A673 (cell line): ENCODE measurements around the gene TRIM65. TPM values are rescaled to one million over a fixed set of nuclear protein-coding genes. Genes with fewer than 3 reads are reported as not detected.

ENCODE experiments used
- BruUV-seq: library from RNA; stranded (reverse); fragments of 400-500 nt; replicated peaks from 2 replicates; lab custom pipeline; 2021; lab: Mats Ljungman, UMichigan
- CTCF ChIA-PET: fragments of 300-600 bp; sonication (Branson Sonifier 250); formaldehyde crosslinking; loops from one replicate; lab custom pipeline; 2022; ENCODE audit warnings: antibody characterized with exemption; lab: Charles Lee
- POLR2A ChIA-PET: fragments of 300-600 bp; sonication (Branson Sonifier 250); formaldehyde crosslinking; loops from one replicate; lab custom pipeline; 2022; ENCODE audit warnings: antibody characterized with exemption; ENCODE audit not compliant: low non-redundant PET; lab: Charles Lee
- DNase-seq: peaks from one replicate; pipeline ENCODE4 v3.0.0-alpha.2; 2015; ENCODE audit warnings: low spot score
- H3K27ac ChIP-seq: fragments of 200-600 bp; sonication (generic); 2 replicates; pipeline ENCODE4 v1.5.1; 2016; ENCODE audit warnings: mixed run types, low read depth, mild to moderate bottlenecking, mixed read lengths, antibody characterized with exemption, low read length; ENCODE audit not compliant: poor library complexity, severe bottlenecking
- H3K27me3 ChIP-seq: fragments of 200-600 bp; sonication (generic); replicated peaks from 2 replicates; pipeline ENCODE4 v1.6.1; 2017; ENCODE audit warnings: mixed run types, low read depth, mild to moderate bottlenecking, mixed read lengths, antibody characterized with exemption, low read length; ENCODE audit not compliant: insufficient read depth, poor library complexity
- H3K36me3 ChIP-seq: fragments of 200-600 bp; sonication (generic); 2 replicates; pipeline ENCODE4 v1.6.1; 2016; ENCODE audit warnings: mixed run types, mild to moderate bottlenecking, mixed read lengths, antibody characterized with exemption, low read length; ENCODE audit not compliant: insufficient read depth, poor library complexity, severe bottlenecking
- H3K4me1 ChIP-seq: fragments of 200-600 bp; sonication (generic); 2 replicates; pipeline ENCODE4 v1.6.1; 2017; ENCODE audit warnings: mixed run types, mild to moderate bottlenecking, mixed read lengths, antibody characterized with exemption, low read length; ENCODE audit not compliant: insufficient read depth, poor library complexity, severe bottlenecking
- H3K4me3 ChIP-seq: fragments of 200-600 bp; sonication (generic); 2 replicates; pipeline ENCODE4 v1.5.1; 2016; ENCODE audit warnings: low read depth, mixed run types, mild to moderate bottlenecking, mixed read lengths, low read length; ENCODE audit not compliant: poor library complexity, severe bottlenecking
- H3K9me3 ChIP-seq: fragments of 200-600 bp; sonication (generic); 2 replicates; pipeline ENCODE4 v1.6.1; 2016; ENCODE audit warnings: mixed run types, low read depth, mild to moderate bottlenecking, mixed read lengths, antibody characterized with exemption, low read length; ENCODE audit not compliant: poor library complexity, severe bottlenecking
- EZH2 ChIP-seq: fragments of 200-600 bp; sonication (generic); IDR thresholded peaks from 2 replicates; pipeline ENCODE4 v1.6.1; 2017; ENCODE audit warnings: borderline replicate concordance, low read depth, mild to moderate bottlenecking, mixed read lengths, antibody characterized with exemption, low read length; ENCODE audit not compliant: poor library complexity, severe bottlenecking
- intact Hi-C: fragments of 100-400 bp; cut with micrococcal nuclease; formaldehyde crosslinking; loops from one replicate; pipeline ENCODE4 v1.10.0; 2022; ENCODE audit not compliant: unreplicated experiment
- total RNA-seq: library from RNA; stranded (reverse); gene quantifications from 2 replicates; pipeline ENCODE4 v1.2.3, GENCODE V29; 2021
- TF ChIP-seq, protein P1 (sequence below): fragments of 300-800, 200-600 bp; sonication (generic); conservative IDR thresholded peaks from 2 replicates; pipeline ENCODE4 v1.5.1; 2017; ENCODE audit warnings: low read depth, mild to moderate bottlenecking, antibody characterized with exemption, low read length, moderate library complexity, mixed read lengths

TRIM65 gene
- total RNA-seq, 1 experiment from 2014 or later, result 47.9 TPM

GRCh38 chr17:75910699-75911098 is 13.9 kb upstream of the TRIM65 start:
- POLR2A ChIA-PET, result no interaction called here

GRCh38 chr17:75909812-75910274 is 13.1 kb upstream of the TRIM65 start:
- BruUV-seq, result no TSS peak
- no peak for DNase-seq
- H3K4me3 ChIP-seq, result no peak overlapping the region
- TF ChIP-seq, protein P1, sequence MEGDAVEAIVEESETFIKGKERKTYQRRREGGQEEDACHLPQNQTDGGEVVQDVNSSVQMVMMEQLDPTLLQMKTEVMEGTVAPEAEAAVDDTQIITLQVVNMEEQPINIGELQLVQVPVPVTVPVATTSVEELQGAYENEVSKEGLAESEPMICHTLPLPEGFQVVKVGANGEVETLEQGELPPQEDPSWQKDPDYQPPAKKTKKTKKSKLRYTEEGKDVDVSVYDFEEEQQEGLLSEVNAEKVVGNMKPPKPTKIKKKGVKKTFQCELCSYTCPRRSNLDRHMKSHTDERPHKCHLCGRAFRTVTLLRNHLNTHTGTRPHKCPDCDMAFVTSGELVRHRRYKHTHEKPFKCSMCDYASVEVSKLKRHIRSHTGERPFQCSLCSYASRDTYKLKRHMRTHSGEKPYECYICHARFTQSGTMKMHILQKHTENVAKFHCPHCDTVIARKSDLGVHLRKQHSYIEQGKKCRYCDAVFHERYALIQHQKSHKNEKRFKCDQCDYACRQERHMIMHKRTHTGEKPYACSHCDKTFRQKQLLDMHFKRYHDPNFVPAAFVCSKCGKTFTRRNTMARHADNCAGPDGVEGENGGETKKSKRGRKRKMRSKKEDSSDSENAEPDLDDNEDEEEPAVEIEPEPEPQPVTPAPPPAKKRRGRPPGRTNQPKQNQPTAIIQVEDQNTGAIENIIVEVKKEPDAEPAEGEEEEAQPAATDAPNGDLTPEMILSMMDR, result no peak
- no peak for TF ChIP-seq EZH2
- no peaks in the 10 kb centered on the region for H3K9me3 ChIP-seq
- no peaks in the 10 kb centered on the region for H3K27me3 ChIP-seq
- ChIA-PET POLR2A (no interaction called here), CTCF (no interaction called here)
- H3K4me1 ChIP-seq, result no peaks in the 10 kb centered on the region
- intact Hi-C loops, result no loop called here
- no peak overlapping the region for H3K27ac ChIP-seq
- H3K36me3 ChIP-seq, result peaks cover 12% of the 10 kb centered on the region

More at GRCh38 chr17:75910699-75911098, 13.9 kb upstream of the TRIM65 start:
- CTCF ChIA-PET, result no interaction called here
- Histone ChIP-seq H3K4me3 (no peak overlapping the region), H3K27me3 (no peaks in the 10 kb centered on the region), H3K4me1 (no peaks in the 10 kb centered on the region), H3K36me3 (peaks cover 12% of the 10 kb centered on the region), H3K27ac (no peak overlapping the region), H3K9me3 (no peaks in the 10 kb centered on the region)
- intact Hi-C loops, result no loop called here
- DNase-seq, result no peak
- no TSS peak for BruUV-seq
- no peak for TF ChIP-seq EZH2
- TF ChIP-seq, protein P1, result no peak

GRCh38 chr17:75909051-75909811 is 12.5 kb upstream of the TRIM65 start:
- CTCF ChIA-PET, result no interaction called here
- POLR2A ChIA-PET, result no interaction called here

More at GRCh38 chr17:75909051-75909811, 12.5 kb upstream of the TRIM65 start:
- DNase-seq, result no peak
- Histone ChIP-seq H3K27me3 (no peaks in the 10 kb centered on the region), H3K27ac (no peak overlapping the region), H3K9me3 (no peaks in the 10 kb centered on the region), H3K4me3 (no peak overlapping the region), H3K4me1 (no peaks in the 10 kb centered on the region), H3K36me3 (peaks cover 8% of the 10 kb centered on the region)
- TF ChIP-seq EZH2, result no peak
- TF ChIP-seq, protein P1, result no peak
- BruUV-seq, result no TSS peak
- intact Hi-C loops, result no loop called here
